ENCODE results near the gene SPATA25. TPM values are rescaled to one million over a fixed set of nuclear protein-coding genes. Genes with fewer than 3 reads are reported as not detected.

SPATA25 gene
- total RNA-seq, 4 donors from 2014 or later, result 1.8 to 27.0 (median 3.6) TPM

GRCh38 chr20:45860560-45861220 lies 26.7 kb downstream of the SPATA25 start:
- DNase-seq (ENCODE audit: low spot score) (no peak), ATAC-seq (ENCODE audit: low FRiP score) (no peak)
- TF ChIP-seq CTCF (IDR thresholded peaks at IDR 0.05), result no peak

GRCh38 chr20:45859916-45860315 lies 27.5 kb downstream of the SPATA25 start:
- DNase-seq (ENCODE audit: low spot score), result no peak
- TF ChIP-seq CTCF (IDR thresholded peaks at IDR 0.05), result no peak
- no peak for ATAC-seq (ENCODE audit: low FRiP score)

GRCh38 chr20:45857882-45858216 lies 29.6 kb downstream of the SPATA25 start:
- no peak for DNase-seq (ENCODE audit: low spot score)
- no peak for TF ChIP-seq CTCF (IDR thresholded peaks at IDR 0.05)
- ATAC-seq (ENCODE audit: low FRiP score), result no peak

- peak; percentile 97 for ATAC-seq (ENCODE audit: low FRiP score)
- TF ChIP-seq CTCF (IDR thresholded peaks at IDR 0.05), result no peak
- DNase-seq (ENCODE audit: low spot score), result peak; percentile 90
These were observed 30.1 kb downstream of the SPATA25 start, which contains the start of the genes ACOT8 and ZSWIM3 for GRCh38 chr20:45857114-45857881. Gene ACOT8 (minus strand): TSS chr20:45857392. CDS start chr20:45857315, 77 bp downstream. Gene ZSWIM3 (plus strand): TSS chr20:45857614. CDS start chr20:45857826, 212 bp downstream.

- no peak for TF ChIP-seq CTCF (IDR thresholded peaks at IDR 0.05)
- no peak for DNase-seq (ENCODE audit: low spot score)
- no peak for ATAC-seq (ENCODE audit: low FRiP score)
These were observed 33.9 kb downstream of the SPATA25 start for GRCh38 chr20:45853484-45853883.

- ATAC-seq (ENCODE audit: low FRiP score) (no peak), DNase-seq (ENCODE audit: low spot score) (no peak)
- TF ChIP-seq CTCF (IDR thresholded peaks at IDR 0.05), result no peak
These were observed 35.1 kb downstream of the SPATA25 start for GRCh38 chr20:45852326-45852725.
